Caco-2 (cell line): ENCODE results near the gene LPXN. TPM values are rescaled to one million over a fixed set of nuclear protein-coding genes. Genes with fewer than 3 reads are reported as not detected.

ENCODE experiments used
- BruUV-seq: library from RNA; stranded (reverse); fragments of 400-500 nt; replicated peaks from 2 replicates; lab custom pipeline; 2021; lab: Mats Ljungman, UMichigan
- CTCF ChIA-PET: fragments of 300-600 bp; sonication (Branson Sonifier 250); formaldehyde crosslinking; loops from one replicate; lab custom pipeline; 2022; ENCODE audit warnings: antibody characterized with exemption; lab: Charles Lee
- POLR2A ChIA-PET: fragments of 300-600 bp; sonication (Branson Sonifier 250); formaldehyde crosslinking; loops from one replicate; lab custom pipeline; 2022; ENCODE audit warnings: antibody characterized with exemption; lab: Charles Lee
- DNase-seq, 2 experiments: peaks; one replicate each; pipeline versions ENCODE4 v3.0.0 to v3.0.0-alpha.2; 2020 to 2022
- H3K27me3 ChIP-seq: replicated peaks from 2 replicates; pipeline ENCODE4 v1.6.0; 2011; ENCODE audit warnings: low read length; ENCODE audit not compliant: control insufficient read depth, insufficient read depth
- H3K36me3 ChIP-seq: 2 replicates; pipeline ENCODE4 v1.5.1; 2011; ENCODE audit warnings: low read length; ENCODE audit not compliant: control insufficient read depth, insufficient read depth
- H3K4me1 ChIP-seq: fragments of 250-450 bp; sonication (Bioruptor Pico); 2 replicates; pipeline ENCODE4 v1.5.1; 2020; ENCODE audit warnings: mild to moderate bottlenecking
- H3K4me3 ChIP-seq: 2 replicates; pipeline ENCODE4 v1.5.1; 2011; ENCODE audit warnings: low read depth, mild to moderate bottlenecking, control low read depth, low read length
- H3K9me3 ChIP-seq: fragments of 250-450 bp; sonication (Bioruptor Pico); 2 replicates; pipeline ENCODE4 v1.5.1; 2020; ENCODE audit warnings: mild to moderate bottlenecking, moderate library complexity
- H3K27ac Mint-ChIP-seq: one replicate; pipeline ENCODE4 v1.8.0; 2022; ENCODE audit warnings: mixed read lengths; ENCODE audit not compliant: unreplicated experiment
- H3K27me3 Mint-ChIP-seq: one replicate; pipeline ENCODE4 v1.8.0; 2022; ENCODE audit warnings: mixed read lengths; ENCODE audit not compliant: insufficient read depth, unreplicated experiment
- H3K36me3 Mint-ChIP-seq: one replicate; pipeline ENCODE4 v1.8.0; 2022; ENCODE audit warnings: mild to moderate bottlenecking, mixed read lengths; ENCODE audit not compliant: insufficient read depth, unreplicated experiment
- H3K4me1 Mint-ChIP-seq: one replicate; pipeline ENCODE4 v1.8.0; 2022; ENCODE audit warnings: low read depth, mixed read lengths; ENCODE audit not compliant: unreplicated experiment
- H3K4me3 Mint-ChIP-seq: one replicate; pipeline ENCODE4 v1.8.0; 2022; ENCODE audit warnings: mild to moderate bottlenecking, moderate library complexity, mixed read lengths; ENCODE audit not compliant: unreplicated experiment
- H3K9me3 Mint-ChIP-seq: one replicate; pipeline ENCODE4 v1.8.0; 2022; ENCODE audit warnings: mixed read lengths; ENCODE audit not compliant: unreplicated experiment
- CTCF ChIP-seq, 2 experiments: fragments of 200-600 bp in 1 of 2; IDR thresholded peaks; 1 replicate in 1 of 2; 2 replicates in 1 of 2; pipeline versions ENCODE4 v1.5.1 to v1.8.0; 2011 to 2022; ENCODE audit warnings: antibody characterized with exemption in 1 of 2, control low read depth in 1 of 2, inconsistent platforms in 1 of 2, low read depth in 1 of 2, low read length in 1 of 2, mild to moderate bottlenecking in 1 of 2, moderate library complexity in 1 of 2; ENCODE audit not compliant: insufficient read depth in 1 of 2, severe bottlenecking in 1 of 2, unreplicated experiment in 1 of 2
- intact Hi-C: fragments of 100-400 bp; cut with micrococcal nuclease; formaldehyde crosslinking; loops from one replicate; pipeline ENCODE4 v1.10.0; 2022; ENCODE audit not compliant: unreplicated experiment
- total RNA-seq: library from RNA; stranded (reverse); gene quantifications from 2 replicates; pipeline ENCODE4 v1.2.3, GENCODE V29; 2022

Gene LPXN
- total RNA-seq, 1 experiment from 2014 or later, result 2.1 TPM

- DNase-seq, result peak; percentile 60 to 71
- no peaks in the 10 kb centered on the region for H3K27me3 ChIP-seq
- H3K36me3 ChIP-seq, result no peaks in the 10 kb centered on the region
- Mint-ChIP-seq H3K9me3 (no peaks in the 10 kb centered on the region), H3K4me1 (no peaks in the 10 kb centered on the region), H3K36me3 (no peaks in the 10 kb centered on the region), H3K27me3 (peaks cover 9% of the 10 kb centered on the region), H3K4me3 (no peak overlapping the region), H3K27ac (no peak overlapping the region)
- H3K4me1 ChIP-seq, result no peaks in the 10 kb centered on the region
- peak; percentile 56 to 86 for TF ChIP-seq CTCF (IDR thresholded peaks at IDR 0.05; ENCODE audit: insufficient read depth in 1 of 2, low read depth in 1 of 2, low read length in 1 of 2, severe bottlenecking in 1 of 2, unreplicated experiment in 1 of 2)
- POLR2A ChIA-PET, result no interaction called here
- no peak overlapping the region for H3K4me3 ChIP-seq
- H3K9me3 ChIP-seq, result no peaks in the 10 kb centered on the region
- BruUV-seq, result no TSS peak
- intact Hi-C loops, result loop anchor here (1.0 to 10.0 kb wide), 2 partner anchors 376 to 1180 kb away; no protein-coding TSS in a partner anchor
- CTCF ChIA-PET, result interaction anchor here (0.9 to 1.9 kb wide), 4 partner anchors 11 to 773 kb away, joined by 3 to 6 read pairs (median 4); partner anchors contain the start of gene BTBD18
These were observed 51.2 kb downstream of the LPXN start for GRCh38 chr11:58524232-58525036.

GRCh38 chr11:58513747-58514367 lies 61.8 kb downstream of the LPXN start:
- no peaks in the 10 kb centered on the region for H3K36me3 ChIP-seq
- ChIA-PET CTCF (interaction anchor here (0.7 to 1.0 kb wide), 4 partner anchors 10 to 1760 kb away, joined by 3 to 5 read pairs (median 4); no protein-coding TSS in a partner anchor), POLR2A (no interaction called here)
- Mint-ChIP-seq H3K27me3 (peaks cover 16% of the 10 kb centered on the region), H3K9me3 (no peaks in the 10 kb centered on the region), H3K36me3 (no peaks in the 10 kb centered on the region), H3K4me1 (no peaks in the 10 kb centered on the region), H3K4me3 (no peak overlapping the region), H3K27ac (no peak overlapping the region)
- intact Hi-C loops, result loop anchor here (1.0 to 10.0 kb wide), 6 partner anchors 228 to 762 kb away; partner anchors contain the start of gene BTBD18
- no TSS peak for BruUV-seq
- peak; percentile 49 to 70 for DNase-seq
- H3K27me3 ChIP-seq, result no peaks in the 10 kb centered on the region
- no peaks in the 10 kb centered on the region for H3K4me1 ChIP-seq
- no peaks in the 10 kb centered on the region for H3K9me3 ChIP-seq
- TF ChIP-seq CTCF (IDR thresholded peaks at IDR 0.05; ENCODE audit: insufficient read depth in 1 of 2, low read depth in 1 of 2, low read length in 1 of 2, severe bottlenecking in 1 of 2, unreplicated experiment in 1 of 2), result peak; percentile 72 to 73
- H3K4me3 ChIP-seq, result no peak overlapping the region

- Mint-ChIP-seq H3K27ac (no peak overlapping the region), H3K4me3 (no peak overlapping the region), H3K4me1 (no peaks in the 10 kb centered on the region), H3K36me3 (no peaks in the 10 kb centered on the region), H3K27me3 (peaks cover 8% of the 10 kb centered on the region), H3K9me3 (no peaks in the 10 kb centered on the region)
- no TSS peak for BruUV-seq
- no peaks in the 10 kb centered on the region for H3K27me3 ChIP-seq
- no peak overlapping the region for H3K4me3 ChIP-seq
- ChIA-PET CTCF (interaction anchor here (1.2 kb wide), 1 partner anchor 760 kb away, joined by 3 read pairs; the partner anchor contains the start of gene BTBD18), POLR2A (no interaction called here)
- no peaks in the 10 kb centered on the region for H3K36me3 ChIP-seq
- no peaks in the 10 kb centered on the region for H3K9me3 ChIP-seq
- TF ChIP-seq CTCF (IDR thresholded peaks at IDR 0.05; ENCODE audit: insufficient read depth in 1 of 2, low read depth in 1 of 2, low read length in 1 of 2, severe bottlenecking in 1 of 2, unreplicated experiment in 1 of 2), result no peak
- DNase-seq, result no peak
- intact Hi-C loops, result loop anchor here (2.0 to 10.0 kb wide), 5 partner anchors 379 to 759 kb away; partner anchors contain the start of gene BTBD18
- no peaks in the 10 kb centered on the region for H3K4me1 ChIP-seq
These were observed 64.0 kb downstream of the LPXN start for GRCh38 chr11:58511636-58512035.
